Measurements from ENCODE around the gene SLC35C1. TPM values are rescaled to one million over a fixed set of nuclear protein-coding genes. Genes with fewer than 3 reads are reported as not detected.

Gene SLC35C1
- total RNA-seq, 1 experiment from 2014 or later = 8.9 TPM

DNA sequence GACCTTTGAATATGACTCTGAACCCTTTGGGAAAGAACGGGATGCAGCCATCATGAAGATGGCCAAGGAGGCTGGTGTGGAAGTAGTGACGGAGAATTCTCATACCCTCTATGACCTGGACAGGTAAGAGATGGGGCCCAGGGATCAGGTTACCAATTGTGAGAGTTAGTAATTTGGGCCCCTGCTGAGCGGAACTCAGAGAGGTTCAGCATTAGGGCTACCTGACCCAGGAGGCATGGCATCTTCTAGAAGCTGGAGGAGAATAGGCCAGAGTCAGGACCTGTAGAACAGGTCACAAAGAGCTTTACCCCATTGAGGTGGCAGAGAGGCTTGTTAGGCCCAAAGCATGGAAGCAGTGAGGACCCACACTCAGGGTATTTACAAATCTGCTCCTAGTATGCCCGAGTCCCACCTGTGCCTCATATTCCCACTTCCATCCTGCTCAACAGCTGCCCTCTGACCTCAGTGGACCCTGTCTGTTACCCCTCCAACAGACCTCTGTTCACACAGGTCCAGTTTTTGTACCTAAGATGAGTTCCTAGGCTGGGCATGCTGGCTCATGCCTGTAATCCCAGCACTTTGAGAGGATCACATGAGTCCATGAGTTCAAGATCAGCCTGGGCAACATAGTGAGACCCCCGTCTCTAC lies 53.9 kb downstream of the SLC35C1 start:
- H3K56ac ChIP-seq (ENCODE audit: insufficient read length, low read depth, low read length) = no peak overlapping the region
- H3K4me1 ChIP-seq (ENCODE audit: insufficient read depth, low read length) = peaks cover 4% of the 10 kb centered on the region
- H2BK12ac ChIP-seq (ENCODE audit: insufficient read length, low read depth, low read length) = no peak overlapping the region
- no peak overlapping the region for H3K4ac ChIP-seq (ENCODE audit: low read depth, low read length)
- H4K20me1 ChIP-seq (ENCODE audit: control insufficient read depth, insufficient read depth, insufficient read length) = no peaks in the 10 kb centered on the region
- no peak overlapping the region for H3K27ac ChIP-seq (ENCODE audit: insufficient read length, low read depth, low read length)
- H3K79me2 ChIP-seq (ENCODE audit: insufficient read depth, low read length) = no peaks in the 10 kb centered on the region; the same call in 1 of the 2 replicates
- Mint-ChIP-seq H3K27ac (peak overlapping the region in 1 of 3 experiments; percentile 20; a peak in 2 of 7 replicates), H3K4me1 (peaks cover 21 to 42% of the 10 kb centered on the region in 2 experiments), H3K27me3 (ENCODE audit: low read depth) (no peaks in the 10 kb centered on the region), H3K9me3 (no peaks in the 10 kb centered on the region), H3K36me3 (ENCODE audit: insufficient read depth in 1 of 3, low read depth in 3 of 3) (peaks cover 8 to 49% (median 48%) of the 10 kb centered on the region in 3 experiments; a peak in 6 of 7 replicates), H3K4me3 (peak overlapping the region in 1 of 2 experiments; percentile 44; a peak in 2 of 5 replicates)
- H3K9me3 ChIP-seq (ENCODE audit: control insufficient read depth, low read depth, low read length) = no peaks in the 10 kb centered on the region
- H2BK15ac ChIP-seq (ENCODE audit: low read depth, low read length) = no peak overlapping the region
- no peak overlapping the region for H2BK120ac ChIP-seq (ENCODE audit: low read depth, low read length, poor library complexity, severe bottlenecking)
- no peaks in the 10 kb centered on the region for H3K79me1 ChIP-seq (ENCODE audit: insufficient read depth, low read depth, low read length, poor library complexity, severe bottlenecking)
- no peak overlapping the region for H2BK5ac ChIP-seq (ENCODE audit: insufficient read length, low read length)
- H3K9ac ChIP-seq (ENCODE audit: extremely low read depth, insufficient read length, low read length) = no peak overlapping the region
- H2BK20ac ChIP-seq (ENCODE audit: low read depth, low read length, poor library complexity, severe bottlenecking) = no peak overlapping the region
- no peak overlapping the region for H4K8ac ChIP-seq (replicated peaks; ENCODE audit: insufficient read length, low read depth, low read length)
- H2AK5ac ChIP-seq (ENCODE audit: insufficient read length, low read length) = no peak overlapping the region
- H2AFZ ChIP-seq (ENCODE audit: low read length) = no peak overlapping the region
- H4K5ac ChIP-seq (ENCODE audit: insufficient read length, low read depth, low read length) = no peak overlapping the region
- TF ChIP-seq, protein P1, sequence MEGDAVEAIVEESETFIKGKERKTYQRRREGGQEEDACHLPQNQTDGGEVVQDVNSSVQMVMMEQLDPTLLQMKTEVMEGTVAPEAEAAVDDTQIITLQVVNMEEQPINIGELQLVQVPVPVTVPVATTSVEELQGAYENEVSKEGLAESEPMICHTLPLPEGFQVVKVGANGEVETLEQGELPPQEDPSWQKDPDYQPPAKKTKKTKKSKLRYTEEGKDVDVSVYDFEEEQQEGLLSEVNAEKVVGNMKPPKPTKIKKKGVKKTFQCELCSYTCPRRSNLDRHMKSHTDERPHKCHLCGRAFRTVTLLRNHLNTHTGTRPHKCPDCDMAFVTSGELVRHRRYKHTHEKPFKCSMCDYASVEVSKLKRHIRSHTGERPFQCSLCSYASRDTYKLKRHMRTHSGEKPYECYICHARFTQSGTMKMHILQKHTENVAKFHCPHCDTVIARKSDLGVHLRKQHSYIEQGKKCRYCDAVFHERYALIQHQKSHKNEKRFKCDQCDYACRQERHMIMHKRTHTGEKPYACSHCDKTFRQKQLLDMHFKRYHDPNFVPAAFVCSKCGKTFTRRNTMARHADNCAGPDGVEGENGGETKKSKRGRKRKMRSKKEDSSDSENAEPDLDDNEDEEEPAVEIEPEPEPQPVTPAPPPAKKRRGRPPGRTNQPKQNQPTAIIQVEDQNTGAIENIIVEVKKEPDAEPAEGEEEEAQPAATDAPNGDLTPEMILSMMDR (conservative IDR thresholded peaks at IDR 0.05) = no peak
- DNase-seq = no peak
- WGBS (ENCODE audit: extremely low coverage, insufficient read length, low lambda C conversion rate) = no CpG with 5 or more reads among the region's 5 CpGs
- H3K23ac ChIP-seq (ENCODE audit: insufficient read length, low read depth, low read length) = no peak overlapping the region
- H3K27me3 ChIP-seq (ENCODE audit: insufficient read depth, low read length) = no peaks in the 10 kb centered on the region
- no peak overlapping the region for H3K4me2 ChIP-seq (ENCODE audit: insufficient read depth, insufficient read length, low read length)
- no peak overlapping the region for H3T11ph ChIP-seq (ENCODE audit: low read length)
- H3K14ac ChIP-seq (ENCODE audit: insufficient read depth, low read length) = no peak overlapping the region
- no peaks in the 10 kb centered on the region for H3K23me2 ChIP-seq (ENCODE audit: insufficient read length, low read depth, low read length, poor library complexity, severe bottlenecking)
- H4K91ac ChIP-seq (ENCODE audit: insufficient read length, low read depth, low read length) = no peak overlapping the region
- no peak overlapping the region for H3K18ac ChIP-seq (ENCODE audit: insufficient read length, low read depth, low read length)

Data from H9 (cell line).